ENCODE data around the gene ELL2. TPM values are rescaled to one million over a fixed set of nuclear protein-coding genes. Genes with fewer than 3 reads are reported as not detected.

ELL2 gene
- total and polyA plus RNA-seq, 2 of the 13 experiments (the other 11 are each of a cell fraction or from before 2014, with no cell fraction given) = 78.9 to 97.1 TPM

DNA sequence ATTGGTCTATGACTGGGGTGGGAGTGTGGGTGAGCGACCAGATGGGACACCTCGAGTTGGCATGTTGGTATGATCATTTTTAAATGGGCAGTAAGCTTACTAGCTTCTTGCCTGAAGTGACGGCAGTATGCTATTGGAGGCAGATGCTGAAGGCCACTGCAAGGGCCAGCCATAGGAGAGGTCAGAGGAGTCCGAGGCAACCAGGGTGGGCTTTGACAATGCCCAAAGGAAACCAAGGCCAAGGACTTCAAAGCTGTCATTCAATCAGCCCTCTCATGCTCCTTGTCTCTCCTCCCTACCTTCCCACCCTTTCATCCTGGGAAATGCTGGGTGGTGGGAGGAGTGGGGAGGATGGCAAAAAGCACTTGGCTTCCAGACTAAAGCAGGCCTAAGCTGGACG, 82.0 kb downstream of the ELL2 start:
- Histone ChIP-seq H3K9me3 (ENCODE audit: low read length) (no peaks in the 10 kb centered on the region), H3K4me3 (replicated peaks in 1 of 3; ENCODE audit: insufficient read depth in 1 of 3, low read depth in 2 of 3, low read length in 3 of 3) (peak overlapping the region in 2 of 3 experiments; percentile 24 to 60; a peak in 2 of 6 replicates), H3K36me3 (replicated peaks in 1 of 2; ENCODE audit: control insufficient read depth in 1 of 2, insufficient read depth in 2 of 2, low read length in 2 of 2) (no peaks in the 10 kb centered on the region; a peak in 1 of 5 replicates), H3K79me2 (ENCODE audit: insufficient read depth, low read length) (no peaks in the 10 kb centered on the region), H2AFZ (ENCODE audit: low read length) (no peak overlapping the region), H3K9ac (ENCODE audit: insufficient read depth, low read depth, low read length) (peak overlapping the region; percentile 78), H4K20me1 (ENCODE audit: insufficient read depth, low read length) (no peaks in the 10 kb centered on the region), H3K27ac (ENCODE audit: extremely low read length, insufficient read depth, low read length) (peak overlapping the region; percentile 96), H3K4me1 (ENCODE audit: insufficient read depth, low read length) (peaks cover 85% of the 10 kb centered on the region), H3K27me3 (ENCODE audit: control insufficient read depth in 1 of 2, insufficient read depth in 2 of 2, low read length in 2 of 2) (no peaks in the 10 kb centered on the region), H3K4me2 (ENCODE audit: low read depth, low read length) (peak overlapping the region; percentile 92)
- intact Hi-C loops (cut with micrococcal nuclease; ENCODE audit: unreplicated experiment) = loop anchor here (1.0 kb wide), 1 partner anchor 14 kb away; no protein-coding TSS in a partner anchor
- WGBS (ENCODE audit: low lambda C conversion rate) = 25% methylated on average over 5 of the region's 5 CpGs
- FAIRE-seq (no peak), DNase-seq (ENCODE audit: low spot score) (no peak), ATAC-seq (peak; percentile 25)
- BruUV-seq (replicated peaks) = no TSS peak
- ChIA-PET CTCF (ENCODE audit: low intra/inter-chr PET ratio, low total read pairs) (interaction anchor here (0.6 kb wide), 1 partner anchor 465 kb away, joined by 3 read pairs; no protein-coding TSS in a partner anchor), POLR2A (interaction anchor here (0.9 to 4.9 kb wide), 8 partner anchors 9 to 419 kb away, joined by 3 to 128 read pairs (median 10); no protein-coding TSS in a partner anchor)
- in situ Hi-C loops (cut with HindIII; ENCODE audit: extremely low pct_ligation_motif_present, low pct_unique_long_range_greater_than_20kb) = no loop called here
- TF ChIP-seq KDM2A (CRISPR knock-in tag; IDR thresholded peaks at IDR 0.05; ENCODE audit: borderline replicate concordance, low read depth) = 0 out of 2 replicates have a peak, but pooled peaks have one; percentile 24
- no peak for TF ChIP-seq ZNF260 (CRISPR knock-in tag; IDR thresholded peaks at IDR 0.05; ENCODE audit: borderline replicate concordance, low read depth)
- TF ChIP-seq, protein P1, sequence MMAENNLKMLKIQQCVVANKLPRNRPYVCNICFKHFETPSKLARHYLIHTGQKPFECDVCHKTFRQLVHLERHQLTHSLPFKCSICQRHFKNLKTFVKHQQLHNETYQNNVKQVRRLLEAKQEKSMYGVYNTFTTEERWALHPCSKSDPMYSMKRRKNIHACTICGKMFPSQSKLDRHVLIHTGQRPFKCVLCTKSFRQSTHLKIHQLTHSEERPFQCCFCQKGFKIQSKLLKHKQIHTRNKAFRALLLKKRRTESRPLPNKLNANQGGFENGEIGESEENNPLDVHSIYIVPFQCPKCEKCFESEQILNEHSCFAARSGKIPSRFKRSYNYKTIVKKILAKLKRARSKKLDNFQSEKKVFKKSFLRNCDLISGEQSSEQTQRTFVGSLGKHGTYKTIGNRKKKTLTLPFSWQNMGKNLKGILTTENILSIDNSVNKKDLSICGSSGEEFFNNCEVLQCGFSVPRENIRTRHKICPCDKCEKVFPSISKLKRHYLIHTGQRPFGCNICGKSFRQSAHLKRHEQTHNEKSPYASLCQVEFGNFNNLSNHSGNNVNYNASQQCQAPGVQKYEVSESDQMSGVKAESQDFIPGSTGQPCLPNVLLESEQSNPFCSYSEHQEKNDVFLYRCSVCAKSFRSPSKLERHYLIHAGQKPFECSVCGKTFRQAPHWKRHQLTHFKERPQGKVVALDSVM (CRISPR knock-in tag; IDR thresholded peaks at IDR 0.05) = peak; percentile 66
- TF ChIP-seq, protein P2, sequence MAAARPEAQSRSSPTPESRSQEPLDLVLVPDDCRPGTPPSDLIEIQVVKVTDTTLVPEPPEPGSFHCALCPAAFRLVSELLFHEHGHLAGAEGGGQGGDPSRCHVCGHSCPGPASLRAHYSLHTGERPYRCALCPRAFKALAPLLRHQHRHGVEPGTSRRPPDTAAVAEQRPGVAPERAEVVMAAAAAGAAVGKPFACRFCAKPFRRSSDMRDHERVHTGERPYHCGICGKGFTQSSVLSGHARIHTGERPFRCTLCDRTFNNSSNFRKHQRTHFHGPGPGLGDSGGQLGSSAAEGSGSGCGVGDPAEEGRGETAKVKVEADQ (CRISPR knock-in tag; IDR thresholded peaks at IDR 0.05; ENCODE audit: borderline replicate concordance) = no peak
- TF ChIP-seq, protein P3, sequence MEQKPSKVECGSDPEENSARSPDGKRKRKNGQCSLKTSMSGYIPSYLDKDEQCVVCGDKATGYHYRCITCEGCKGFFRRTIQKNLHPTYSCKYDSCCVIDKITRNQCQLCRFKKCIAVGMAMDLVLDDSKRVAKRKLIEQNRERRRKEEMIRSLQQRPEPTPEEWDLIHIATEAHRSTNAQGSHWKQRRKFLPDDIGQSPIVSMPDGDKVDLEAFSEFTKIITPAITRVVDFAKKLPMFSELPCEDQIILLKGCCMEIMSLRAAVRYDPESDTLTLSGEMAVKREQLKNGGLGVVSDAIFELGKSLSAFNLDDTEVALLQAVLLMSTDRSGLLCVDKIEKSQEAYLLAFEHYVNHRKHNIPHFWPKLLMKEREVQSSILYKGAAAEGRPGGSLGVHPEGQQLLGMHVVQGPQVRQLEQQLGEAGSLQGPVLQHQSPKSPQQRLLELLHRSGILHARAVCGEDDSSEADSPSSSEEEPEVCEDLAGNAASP (CRISPR knock-in tag; IDR thresholded peaks at IDR 0.05; ENCODE audit: borderline replicate concordance) = peak; percentile 3; the same call in 1 of the 2 replicates
- TF ChIP-seq ZFX (CRISPR knock-in tag; IDR thresholded peaks at IDR 0.05; ENCODE audit: low read depth) = 0 out of 2 replicates have a peak, but pooled peaks have one; percentile 12
- TF ChIP-seq, protein P4, sequence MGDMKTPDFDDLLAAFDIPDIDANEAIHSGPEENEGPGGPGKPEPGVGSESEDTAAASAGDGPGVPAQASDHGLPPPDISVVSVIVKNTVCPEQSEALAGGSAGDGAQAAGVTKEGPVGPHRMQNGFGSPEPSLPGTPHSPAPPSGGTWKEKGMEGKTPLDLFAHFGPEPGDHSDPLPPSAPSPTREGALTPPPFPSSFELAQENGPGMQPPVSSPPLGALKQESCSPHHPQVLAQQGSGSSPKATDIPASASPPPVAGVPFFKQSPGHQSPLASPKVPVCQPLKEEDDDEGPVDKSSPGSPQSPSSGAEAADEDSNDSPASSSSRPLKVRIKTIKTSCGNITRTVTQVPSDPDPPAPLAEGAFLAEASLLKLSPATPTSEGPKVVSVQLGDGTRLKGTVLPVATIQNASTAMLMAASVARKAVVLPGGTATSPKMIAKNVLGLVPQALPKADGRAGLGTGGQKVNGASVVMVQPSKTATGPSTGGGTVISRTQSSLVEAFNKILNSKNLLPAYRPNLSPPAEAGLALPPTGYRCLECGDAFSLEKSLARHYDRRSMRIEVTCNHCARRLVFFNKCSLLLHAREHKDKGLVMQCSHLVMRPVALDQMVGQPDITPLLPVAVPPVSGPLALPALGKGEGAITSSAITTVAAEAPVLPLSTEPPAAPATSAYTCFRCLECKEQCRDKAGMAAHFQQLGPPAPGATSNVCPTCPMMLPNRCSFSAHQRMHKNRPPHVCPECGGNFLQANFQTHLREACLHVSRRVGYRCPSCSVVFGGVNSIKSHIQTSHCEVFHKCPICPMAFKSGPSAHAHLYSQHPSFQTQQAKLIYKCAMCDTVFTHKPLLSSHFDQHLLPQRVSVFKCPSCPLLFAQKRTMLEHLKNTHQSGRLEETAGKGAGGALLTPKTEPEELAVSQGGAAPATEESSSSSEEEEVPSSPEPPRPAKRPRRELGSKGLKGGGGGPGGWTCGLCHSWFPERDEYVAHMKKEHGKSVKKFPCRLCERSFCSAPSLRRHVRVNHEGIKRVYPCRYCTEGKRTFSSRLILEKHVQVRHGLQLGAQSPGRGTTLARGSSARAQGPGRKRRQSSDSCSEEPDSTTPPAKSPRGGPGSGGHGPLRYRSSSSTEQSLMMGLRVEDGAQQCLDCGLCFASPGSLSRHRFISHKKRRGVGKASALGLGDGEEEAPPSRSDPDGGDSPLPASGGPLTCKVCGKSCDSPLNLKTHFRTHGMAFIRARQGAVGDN (CRISPR knock-in tag; IDR thresholded peaks at IDR 0.05) = peak; percentile 30; the same call in 1 of the 2 replicates
- TF ChIP-seq RXRA (CRISPR knock-in tag; IDR thresholded peaks at IDR 0.05) = peak; percentile 33; the same call in 1 of the 2 replicates
- TF ChIP-seq ZBTB7A (CRISPR knock-in tag; IDR thresholded peaks at IDR 0.05) = peak; percentile 34; the same call in 1 of the 2 replicates
- TF ChIP-seq ZBTB7B (CRISPR knock-in tag; IDR thresholded peaks at IDR 0.05) = peak; percentile 65; the same call in 1 of the 2 replicates
- no peak for TF ChIP-seq YEATS4 (CRISPR knock-in tag; IDR thresholded peaks at IDR 0.05; ENCODE audit: borderline replicate concordance)
- TF ChIP-seq POLR2A (IDR thresholded peaks at IDR 0.05; ENCODE audit: insufficient read depth in 1 of 2, low read depth in 2 of 2, low read length in 2 of 2) = peak in 1 of 2 experiments; percentile 25; a peak in 1 of 4 replicates
- TF ChIP-seq ZNF263 (CRISPR knock-in tag; IDR thresholded peaks at IDR 0.05) = 0 out of 2 replicates have a peak, but pooled peaks have one; percentile 38
- TF ChIP-seq MED1 (CRISPR knock-in tag; IDR thresholded peaks at IDR 0.05) = 0 out of 2 replicates have a peak, but pooled peaks have one; percentile 13
- no peak for TF ChIP-seq KLF12 (CRISPR knock-in tag; IDR thresholded peaks at IDR 0.05; ENCODE audit: borderline replicate concordance)
- TF ChIP-seq ZNF501 (CRISPR knock-in tag; IDR thresholded peaks at IDR 0.05) = peak; percentile 69; the same call in 1 of the 2 replicates

Data from HepG2 (cell line).